ENCODE data around the gene MYL4. TPM values are rescaled to one million over a fixed set of nuclear protein-coding genes. Genes with fewer than 3 reads are reported as not detected.

Gene MYL4
- total and polyA plus RNA-seq, 4 donors = 0.96 to 3.0 (median 2.1) TPM; not detected in 1

DNA sequence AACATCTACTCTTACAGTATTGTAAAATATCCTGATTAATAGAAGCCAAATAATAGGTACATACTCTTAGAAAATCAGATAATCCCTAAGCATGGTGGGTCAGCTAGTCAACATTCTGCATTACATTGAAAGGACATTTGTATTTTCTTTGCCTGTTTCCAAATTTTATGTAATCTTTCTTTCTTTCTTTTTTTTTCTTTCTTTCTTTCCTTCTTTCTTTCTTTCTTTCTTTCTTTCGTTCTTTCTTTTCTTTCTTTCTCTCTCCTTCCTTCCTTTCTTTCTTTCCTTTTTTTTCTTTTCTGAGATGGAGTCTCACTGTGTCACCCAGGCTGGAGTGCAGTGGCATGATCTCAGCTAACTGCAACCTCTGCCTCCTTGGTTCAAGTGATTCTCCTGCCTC is 63.3 kb downstream of the MYL4 start:
- Histone ChIP-seq H3K27me3 (ENCODE audit: control insufficient read depth in 1 of 2, insufficient read depth in 2 of 2, low read length in 1 of 2) (no peaks in the 10 kb centered on the region), H3K4me3 (ENCODE audit: low read length in 2 of 2) (no peak overlapping the region), H3K36me3 (ENCODE audit: control insufficient read depth in 1 of 2, insufficient read depth in 2 of 2, low read length in 1 of 2) (no peaks in the 10 kb centered on the region), H3K27ac (ENCODE audit: low read depth in 1 of 2, low read length in 2 of 2) (no peak overlapping the region), H3K4me1 (ENCODE audit: control insufficient read depth in 1 of 2, insufficient read depth in 2 of 2, low read length in 2 of 2) (peaks cover 5 to 10% of the 10 kb centered on the region in 2 donors), H3K9me3 (ENCODE audit: control insufficient read depth, low read length) (no peaks in the 10 kb centered on the region)
- WGBS, 2 donors = 84 to 87% methylated on average over 1 of the region's 1 CpG
- no peak for ATAC-seq (ENCODE audit: low FRiP score)
- intact Hi-C loops (cut with DNase I) = loop anchor here in 1 of 2 donors (5.0 kb wide), 1 partner anchor 35 kb away; no protein-coding TSS in a partner anchor
- no peak for DNase-seq

DNA sequence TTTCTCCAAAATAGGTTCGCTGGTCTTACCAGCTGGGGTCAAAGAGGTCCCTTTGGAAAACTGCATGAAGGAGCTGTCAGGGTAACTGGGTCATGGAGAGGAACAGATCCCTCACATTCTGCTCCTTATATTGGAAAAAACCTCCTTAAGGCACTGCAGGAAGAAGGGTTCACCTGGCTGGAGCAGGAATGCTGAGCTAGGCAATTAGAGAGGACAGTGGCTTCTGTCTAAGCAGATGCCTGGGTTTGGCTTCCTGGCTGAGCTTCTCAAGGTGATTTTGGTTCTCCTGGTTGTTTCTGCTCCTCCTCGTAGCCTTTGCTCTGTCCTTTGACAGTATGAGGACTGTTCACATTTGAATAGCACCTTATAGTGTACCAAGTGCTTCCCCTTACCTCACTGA is 64.1 kb downstream of the MYL4 start:
- no peak overlapping the region for H3K4me3 ChIP-seq (ENCODE audit: low read length in 2 of 2)
- ATAC-seq (ENCODE audit: low FRiP score) (no peak), DNase-seq (no peak)
- no peaks in the 10 kb centered on the region for H3K9me3 ChIP-seq (ENCODE audit: control insufficient read depth, low read length)
- no peaks in the 10 kb centered on the region for H3K36me3 ChIP-seq (ENCODE audit: control insufficient read depth in 1 of 2, insufficient read depth in 2 of 2, low read length in 1 of 2)
- peaks cover 5 to 9% of the 10 kb centered on the region in 2 donors for H3K4me1 ChIP-seq (ENCODE audit: control insufficient read depth in 1 of 2, insufficient read depth in 2 of 2, low read length in 2 of 2)
- H3K27ac ChIP-seq (ENCODE audit: low read depth in 1 of 2, low read length in 2 of 2) = peak overlapping the region; percentile 82 to 99
- 97 to 100% methylated on average over 2 of the region's 2 CpGs for WGBS, 2 donors
- H3K27me3 ChIP-seq (ENCODE audit: control insufficient read depth in 1 of 2, insufficient read depth in 2 of 2, low read length in 1 of 2) = no peaks in the 10 kb centered on the region
- intact Hi-C loops (cut with DNase I) = loop anchor here in 1 of 2 donors (5.0 kb wide), 1 partner anchor 36 kb away; no protein-coding TSS in a partner anchor

Other genes starting within 250 kb of the MYL4 start
- gene RPRML, start 230.1 kb upstream of the MYL4 start, total RNA-seq = 1 to 10 TPM in 1 of 2 donors, not detected in 1; 1.4 TPM
- gene RPRML, start 230.1 kb upstream of the MYL4 start, polyA plus RNA-seq = under 1 TPM in 1 of 2 donors, not detected in 1; 0.84 TPM
- 100 to 1,000 TPM; 100 to 123 TPM for gene CDC27, start 20.1 kb upstream of the MYL4 start, total RNA-seq
- gene CDC27, start 20.1 kb upstream of the MYL4 start, polyA plus RNA-seq = 10 to 100 TPM; 12.1 to 32.4 TPM
- 100 to 1,000 TPM in 1 of 2 donors, 10 to 100 TPM in 1; 79.5 to 210 TPM for gene ITGB3, start 44.5 kb downstream of the MYL4 start, total RNA-seq
- 10 to 100 TPM; 14.4 to 21.2 TPM for gene ITGB3, start 44.5 kb downstream of the MYL4 start, polyA plus RNA-seq
- 10 to 100 TPM; 28.1 to 34.2 TPM for gene EFCAB13, start 114.6 kb downstream of the MYL4 start, total RNA-seq
- gene EFCAB13, start 114.6 kb downstream of the MYL4 start, polyA plus RNA-seq = 1 to 10 TPM; 1.4 to 6.3 TPM